Dedifferentiated amniotic fluid mesenchymal stem cell (primary cell): ENCODE results near the gene TESK1.
"Not testable (repeated sequence)": the region's sequence is repeated elsewhere in the genome, so short reads cannot be mapped to it uniquely, and the experiment has no call there.

Source experiments
- DNase-seq: peaks from one replicate; pipeline ENCODE4 v3.0.0-alpha.2; 2016; ENCODE audit errors: extremely low spot score

The TESK1 gene

DNA sequence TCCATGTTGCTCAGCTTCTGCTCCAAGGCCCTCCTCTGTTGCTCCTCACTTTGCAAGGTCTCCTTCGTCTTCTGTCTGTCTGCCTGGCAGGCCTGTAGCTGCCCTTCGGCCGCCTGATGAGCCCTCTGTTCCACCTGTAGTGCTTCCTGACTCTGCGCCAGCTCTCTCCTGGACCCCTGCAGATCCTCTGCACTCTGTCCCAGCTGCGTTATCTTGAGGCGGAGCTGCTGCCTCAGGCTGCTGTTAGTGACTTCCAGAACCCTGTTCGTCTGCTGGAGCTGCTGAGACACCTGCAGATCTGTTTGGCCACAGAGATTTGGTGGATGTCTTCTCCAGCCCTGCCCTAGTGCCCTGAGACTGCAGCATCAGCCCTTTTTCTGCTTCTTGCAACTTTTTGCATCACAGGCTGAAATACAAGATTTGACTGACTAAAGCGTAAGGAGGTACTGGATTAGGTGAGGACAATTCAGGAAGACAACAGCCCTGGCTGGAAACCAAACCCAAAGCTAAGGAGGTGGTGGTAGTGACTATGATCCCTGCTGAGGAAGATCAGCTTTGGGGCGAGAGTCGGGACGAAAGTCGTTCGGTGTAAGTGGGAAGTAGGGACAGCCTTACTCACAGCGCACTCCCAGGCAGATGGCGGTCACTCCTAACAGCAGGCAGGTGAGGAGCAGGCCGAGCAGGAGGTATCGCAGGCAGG, 11.1 kb downstream of the TESK1 start:
- no peak for DNase-seq

DNA sequence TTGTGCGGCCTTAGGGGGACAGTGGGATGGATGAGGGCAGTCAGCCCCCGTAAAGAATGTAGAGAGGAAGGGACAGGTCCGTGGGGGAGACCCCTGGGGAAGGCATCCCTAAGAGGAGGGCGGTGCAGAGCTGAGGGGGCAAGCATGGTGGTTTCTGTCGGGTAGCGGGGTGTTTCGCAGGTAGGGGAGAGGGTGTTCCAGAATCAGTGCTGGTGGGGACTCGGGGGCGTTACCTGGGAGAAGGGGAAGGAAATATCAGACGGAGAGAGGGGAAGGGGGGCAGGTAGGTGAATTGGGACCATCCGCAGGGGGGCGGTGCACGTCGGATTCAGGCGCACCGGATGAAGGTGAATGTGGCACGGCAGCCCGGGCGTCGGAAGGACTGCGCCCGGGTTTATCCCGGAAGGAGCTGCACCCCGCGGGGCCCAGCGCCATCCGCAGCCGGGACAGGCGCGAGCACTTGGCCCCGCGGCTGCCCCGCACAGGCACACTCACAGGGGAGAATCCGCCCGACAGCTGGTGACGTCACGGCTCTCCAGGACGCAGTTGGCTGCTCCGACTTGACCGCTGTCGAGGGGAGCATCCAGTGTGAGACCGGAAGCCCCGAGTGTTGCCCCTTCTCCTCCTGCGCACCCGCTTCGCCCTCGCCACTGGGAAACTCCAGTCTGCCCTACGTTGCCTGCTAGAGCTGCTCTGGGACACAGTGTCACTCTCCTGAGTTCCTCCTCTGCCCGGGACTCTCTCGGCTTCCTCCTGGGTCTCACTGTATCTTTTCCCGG, 11.8 kb downstream of the TESK1 start:
- DNase-seq: peak; percentile 31

DNA sequence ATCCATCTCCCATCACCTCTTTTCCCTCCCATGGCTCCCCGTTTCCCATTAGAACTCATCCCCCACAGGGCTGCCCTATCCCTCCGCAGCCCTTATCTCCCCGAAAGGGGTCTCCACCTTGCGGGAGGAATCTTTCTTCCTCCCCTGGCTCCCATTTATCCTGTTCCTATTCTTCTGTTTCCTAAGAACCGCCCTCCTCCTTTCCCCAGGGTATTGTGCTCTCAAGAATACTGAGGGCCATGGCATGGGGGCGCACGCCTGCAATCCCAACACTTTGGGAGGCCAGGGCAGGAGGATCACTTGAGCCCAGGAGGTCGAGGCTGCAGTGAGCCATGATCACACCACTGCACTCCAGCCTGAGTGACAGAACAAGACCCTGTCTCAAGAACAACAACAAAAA, 12.5 kb downstream of the TESK1 start:
- DNase-seq: no peak

DNA sequence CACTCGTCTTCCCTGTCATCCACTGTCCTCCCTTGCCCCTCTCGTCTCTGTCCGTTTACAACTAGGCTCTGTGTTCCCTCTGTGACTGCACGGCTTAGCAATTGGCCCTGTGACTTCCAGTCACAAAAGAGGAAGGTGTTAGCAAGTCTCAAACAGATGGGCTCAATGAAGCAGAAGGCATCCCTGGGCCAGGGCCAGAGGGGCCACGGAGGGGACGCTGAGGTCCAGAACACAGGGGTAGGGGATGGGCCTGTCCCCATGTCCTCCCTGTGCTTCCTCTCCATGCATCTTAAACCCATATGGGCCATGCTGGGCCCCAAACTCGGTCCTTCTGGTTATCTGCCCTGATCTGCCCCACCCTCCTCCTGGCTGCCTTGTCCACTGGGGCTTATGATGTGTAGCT, 13.3 kb downstream of the TESK1 start, which contains the start of gene CD72:
Gene CD72, minus strand, starts transcription at position 89 of the 403 bp plus-strand sequence. CDS start 110 bp downstream, outside the sequence.
- DNase-seq: no peak

DNA sequence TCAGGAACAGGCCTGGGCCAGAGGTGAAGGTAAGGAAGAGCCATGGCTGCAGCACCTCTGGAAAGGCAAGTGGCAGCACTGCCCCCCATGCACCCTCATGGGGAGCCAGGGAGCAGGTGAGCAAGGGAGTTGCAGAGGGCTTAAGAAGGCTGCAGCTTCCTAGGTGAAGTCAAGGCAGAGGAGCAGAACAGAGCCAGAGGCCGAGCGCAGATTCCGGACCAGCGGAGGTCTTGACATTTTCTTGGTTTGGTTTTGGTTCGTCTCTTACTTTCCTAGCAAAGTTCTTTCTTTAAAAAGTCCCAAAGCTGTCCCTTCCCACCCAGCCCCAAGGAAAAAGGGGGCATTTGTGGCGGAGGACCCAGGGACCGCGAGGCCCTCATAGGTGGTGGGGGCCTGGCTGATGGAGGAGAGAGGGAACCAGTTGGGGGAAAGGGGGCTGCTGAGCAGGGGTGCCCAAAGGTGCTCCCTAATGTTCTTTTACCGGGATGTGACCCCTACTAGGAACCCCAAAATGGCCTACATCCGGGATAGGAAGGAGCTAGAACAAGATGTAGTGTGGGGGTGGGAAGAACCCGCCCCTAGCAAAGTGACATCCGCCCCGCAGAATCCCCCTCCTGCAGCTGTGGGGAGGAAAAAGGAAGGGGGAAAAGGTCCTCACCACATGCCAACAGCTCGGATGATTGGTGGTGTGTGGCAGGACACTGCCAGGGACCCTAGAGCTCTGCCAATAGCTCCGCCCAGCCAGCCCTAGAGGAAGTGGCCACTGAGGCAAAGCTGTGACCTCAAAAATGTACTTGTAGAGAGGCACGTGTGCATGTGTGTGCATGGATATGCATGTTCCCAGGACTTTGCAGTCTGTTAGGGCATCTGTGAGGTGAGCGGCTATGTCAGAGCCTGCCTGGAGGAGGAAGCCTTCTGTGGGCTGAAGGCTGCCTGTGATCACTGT, 14.1 kb downstream of the TESK1 start:
- DNase-seq: no peak

DNA sequence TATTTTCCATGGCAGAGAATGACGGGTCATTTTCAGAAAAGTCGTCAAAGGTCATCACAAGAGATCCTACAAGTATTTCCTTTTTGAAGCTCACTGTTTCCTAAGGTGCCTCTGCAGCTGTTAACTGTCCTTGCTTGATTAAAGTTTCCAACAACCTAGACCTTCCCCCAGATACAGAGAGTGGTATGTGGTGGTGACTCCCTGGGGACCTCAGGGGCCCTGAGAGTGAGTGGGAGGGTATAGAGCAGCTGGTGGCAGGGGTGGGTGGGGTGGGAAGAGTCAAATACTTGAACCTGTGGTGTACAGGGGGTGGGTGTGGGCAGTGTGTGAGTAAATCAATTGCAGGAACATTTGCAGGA, 14.7 kb downstream of the TESK1 start:
- no peak for DNase-seq

DNA sequence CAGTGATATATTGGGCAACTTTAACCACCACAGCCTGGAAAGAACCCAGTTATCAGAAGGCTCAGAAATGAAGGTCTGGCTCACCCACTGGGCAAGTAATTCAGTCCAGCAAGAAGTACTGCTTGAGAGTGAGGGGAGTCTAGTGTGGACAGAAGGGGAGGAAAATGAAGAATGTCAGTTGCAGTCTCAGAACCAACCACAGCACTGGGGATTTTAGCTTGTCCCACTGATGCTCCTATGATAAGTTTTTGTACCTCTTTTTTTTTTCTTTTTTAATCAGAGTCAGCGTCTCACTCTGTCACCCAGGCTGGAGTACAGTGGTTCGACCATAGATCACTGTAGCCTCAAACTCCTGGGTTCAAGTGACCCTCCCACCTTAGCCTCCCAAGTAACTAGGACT, 22.5 kb downstream of the TESK1 start:
- no peak for DNase-seq

DNA sequence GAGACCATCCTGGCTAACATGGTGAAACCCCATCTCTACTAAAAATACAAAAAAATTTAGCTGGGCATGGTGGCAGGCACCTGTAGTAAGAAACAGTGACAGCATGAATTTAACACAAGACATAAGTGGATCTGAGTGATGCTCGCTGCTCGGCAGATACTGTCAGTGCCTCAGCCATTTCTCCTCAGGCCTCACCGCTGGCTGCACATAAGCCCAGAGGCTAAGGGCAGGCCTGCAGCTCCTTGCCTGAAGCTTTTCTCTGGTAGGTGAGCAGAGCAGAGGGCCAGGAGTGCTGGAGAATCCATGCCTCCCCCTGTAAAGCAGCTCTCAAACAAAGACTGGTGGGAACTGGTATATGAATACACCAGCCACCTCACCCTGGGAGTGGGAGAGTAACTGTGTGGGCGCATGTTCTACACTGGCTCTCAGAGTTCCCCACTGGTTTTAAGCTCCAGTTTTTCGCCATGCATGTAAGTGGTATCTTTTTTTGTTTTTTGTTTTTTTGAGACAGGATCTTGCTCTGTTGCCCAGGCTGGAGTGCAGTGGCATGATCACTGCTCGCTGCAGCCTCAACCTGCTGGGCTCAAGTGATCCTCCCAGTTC, 23.4 kb downstream of the TESK1 start:
- DNase-seq: no peak

DNA sequence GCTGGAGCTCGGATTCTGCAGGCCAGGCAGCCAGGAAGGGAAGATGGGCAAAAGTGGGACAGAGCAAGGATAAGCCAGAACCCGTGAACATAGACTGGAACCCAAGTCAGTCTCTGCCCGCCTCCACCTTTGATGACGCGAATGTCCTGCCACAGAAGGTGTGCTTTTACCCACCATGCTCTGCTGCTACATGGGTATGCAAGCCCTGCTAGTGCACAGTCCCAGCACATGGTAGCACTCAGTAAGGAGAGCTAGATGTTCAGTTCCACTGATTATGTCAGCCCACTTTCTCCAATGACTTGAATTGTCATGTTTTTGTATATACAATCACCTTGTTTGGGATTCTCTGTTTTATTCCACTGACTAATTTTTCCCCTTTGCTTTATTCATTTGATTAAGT, 24.5 kb downstream of the TESK1 start:
- no peak for DNase-seq

DNA sequence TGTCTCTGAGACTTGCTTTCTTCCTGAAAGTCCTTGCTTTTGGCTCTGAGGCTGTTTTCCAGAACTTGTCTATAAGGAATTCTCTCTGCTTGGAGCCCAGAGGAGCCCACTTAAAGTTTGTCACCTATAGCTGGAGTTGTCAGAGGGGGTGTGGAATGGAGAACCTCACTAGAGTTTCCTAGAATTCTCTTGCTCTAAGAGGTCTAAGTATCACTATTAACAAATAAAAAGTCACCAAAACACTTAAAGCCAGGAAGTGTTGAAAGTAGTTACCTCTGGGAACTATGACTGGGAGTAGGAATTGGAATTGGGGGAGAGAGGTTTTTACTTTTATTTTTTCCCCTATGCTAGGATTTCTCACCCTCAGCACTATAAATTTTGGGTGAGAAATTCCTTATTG, 30.7 kb downstream of the TESK1 start:
- no peak for DNase-seq

DNA sequence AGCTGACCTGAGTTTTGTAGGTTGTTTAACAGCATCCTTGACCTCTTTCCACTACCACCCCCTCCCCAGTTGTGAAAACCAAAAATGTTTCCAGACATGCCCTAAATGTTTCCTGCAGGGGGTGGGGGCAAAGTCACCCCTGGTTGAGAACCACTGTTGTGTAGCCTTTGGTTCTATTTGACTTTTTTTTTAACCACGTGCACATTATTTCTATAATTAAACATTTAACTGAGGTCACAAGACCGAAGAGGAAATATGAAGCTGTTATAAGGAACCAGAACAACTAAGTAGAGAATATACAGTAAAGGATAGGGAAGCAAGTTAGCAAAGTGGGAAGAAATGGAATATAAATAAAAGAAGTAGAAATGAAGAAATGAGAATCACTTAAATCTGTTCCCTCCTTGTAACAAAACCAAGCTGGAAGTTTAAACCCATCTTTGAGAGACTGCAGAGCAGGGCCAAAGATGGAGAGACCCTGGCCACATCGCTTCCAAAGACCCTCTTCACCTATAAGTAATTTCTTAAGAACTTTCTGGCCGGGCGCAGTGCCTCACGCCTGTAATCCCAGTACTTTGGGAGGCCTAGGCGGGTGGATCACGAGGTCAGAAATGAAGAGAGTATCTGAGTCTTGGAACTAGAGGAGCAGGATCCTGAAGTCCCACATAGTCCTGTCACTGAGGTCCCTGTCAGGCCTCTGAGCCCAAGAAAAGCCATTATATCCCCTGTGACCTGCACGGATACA, 31.2 kb downstream of the TESK1 start:
- no peak for DNase-seq

DNA sequence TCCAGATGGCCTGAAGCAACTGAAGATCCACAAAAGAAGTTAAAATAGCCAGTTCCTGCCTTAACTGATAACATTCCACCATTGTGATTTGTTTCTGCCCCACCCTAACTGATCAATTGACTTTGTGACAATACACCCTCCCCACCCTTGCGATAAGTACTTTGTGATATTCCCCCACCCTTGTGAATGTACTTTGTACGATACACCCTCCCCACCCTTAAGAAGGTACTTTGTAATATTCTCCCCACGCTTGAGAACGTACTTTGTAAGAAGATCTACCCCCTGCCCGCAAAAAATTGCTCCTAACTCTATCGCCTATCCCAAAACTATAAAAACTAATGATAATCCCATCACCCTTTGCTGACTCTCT, 31.8 kb downstream of the TESK1 start:
- DNase-seq: not testable (repeated sequence)

DNA sequence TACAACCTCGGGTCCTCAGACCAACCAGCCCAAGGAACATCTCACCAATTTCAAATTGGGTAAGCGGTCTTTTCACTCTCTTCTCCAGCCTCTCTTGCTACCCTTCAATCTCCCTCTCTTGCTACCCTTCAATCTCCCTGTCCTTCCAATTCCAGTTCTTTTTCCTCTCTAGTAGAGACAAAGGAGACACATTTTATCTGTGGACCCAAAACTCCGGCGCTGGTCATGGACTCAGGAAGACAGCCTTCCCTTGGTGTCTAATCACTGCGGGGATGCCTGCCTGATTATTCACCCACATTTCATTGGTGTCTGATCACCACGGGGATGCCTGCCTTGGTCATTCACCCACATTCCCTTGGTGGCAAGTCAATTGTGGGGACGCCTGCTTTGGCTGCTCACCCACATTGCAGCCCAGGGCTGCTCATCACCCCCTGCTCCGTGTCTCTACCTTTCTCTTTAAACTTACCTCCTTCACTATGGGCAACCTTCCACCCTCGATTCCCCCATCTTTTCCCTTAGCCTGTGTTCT, 32.4 kb downstream of the TESK1 start:
- not testable (repeated sequence) for DNase-seq

DNA sequence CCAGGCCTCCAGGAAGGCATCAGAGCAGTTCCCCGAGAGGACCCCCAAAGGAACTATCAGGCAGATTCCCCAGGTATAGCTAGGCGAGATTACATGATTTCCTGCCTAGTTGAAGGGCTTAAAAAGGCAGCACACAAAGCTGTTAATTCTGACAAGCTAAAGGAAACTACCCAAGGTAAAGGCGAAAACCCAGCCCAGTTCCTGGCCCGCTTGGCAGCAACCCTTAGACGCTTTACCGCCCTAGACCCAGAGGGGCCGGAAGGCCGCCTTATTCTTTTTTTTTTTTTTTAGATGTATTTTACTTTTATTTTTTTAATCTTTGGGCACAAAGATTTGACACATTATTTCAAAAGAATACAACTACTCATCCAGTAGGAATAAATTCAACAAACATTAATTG, 33.7 kb downstream of the TESK1 start:
- not testable (repeated sequence) for DNase-seq

DNA sequence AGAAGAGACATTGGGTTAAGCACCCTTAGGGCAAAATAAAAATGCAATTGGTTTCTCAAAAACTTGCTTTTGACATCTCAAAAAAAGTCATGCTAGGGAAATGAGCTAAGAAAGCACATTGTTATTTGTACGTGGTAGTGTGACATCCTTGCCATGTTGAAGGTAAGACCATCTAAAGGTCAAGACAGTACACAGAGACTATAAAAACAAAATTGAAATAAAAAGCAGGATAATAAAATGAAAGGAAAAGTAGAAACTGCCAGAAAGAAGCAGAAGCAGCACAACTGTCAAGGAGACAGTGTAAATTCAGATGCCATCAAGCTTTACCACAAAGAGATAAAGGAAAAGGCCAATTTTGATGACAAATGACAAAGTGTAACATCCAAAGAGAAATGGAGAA, 34.2 kb downstream of the TESK1 start:
- not testable (repeated sequence) for DNase-seq

DNA sequence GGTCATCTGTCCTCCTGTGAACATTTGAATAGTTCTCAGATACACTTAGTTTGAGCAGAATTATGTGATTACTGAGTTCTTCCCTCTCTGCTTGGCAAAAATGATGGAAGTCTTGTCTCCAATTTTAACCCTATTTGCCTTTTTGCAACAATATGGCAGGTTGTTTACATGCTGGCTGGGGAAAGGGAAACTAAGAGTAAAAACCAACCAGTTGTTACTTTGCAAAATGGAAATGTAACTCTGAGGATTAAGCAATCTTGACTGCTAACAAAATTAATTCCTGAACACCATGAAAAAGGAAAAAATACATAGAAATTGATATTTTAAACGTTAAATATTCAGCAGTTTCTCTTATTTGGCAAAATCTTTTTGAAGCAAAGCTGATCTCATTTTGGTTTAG, 34.6 kb downstream of the TESK1 start:
- DNase-seq: no peak

DNA sequence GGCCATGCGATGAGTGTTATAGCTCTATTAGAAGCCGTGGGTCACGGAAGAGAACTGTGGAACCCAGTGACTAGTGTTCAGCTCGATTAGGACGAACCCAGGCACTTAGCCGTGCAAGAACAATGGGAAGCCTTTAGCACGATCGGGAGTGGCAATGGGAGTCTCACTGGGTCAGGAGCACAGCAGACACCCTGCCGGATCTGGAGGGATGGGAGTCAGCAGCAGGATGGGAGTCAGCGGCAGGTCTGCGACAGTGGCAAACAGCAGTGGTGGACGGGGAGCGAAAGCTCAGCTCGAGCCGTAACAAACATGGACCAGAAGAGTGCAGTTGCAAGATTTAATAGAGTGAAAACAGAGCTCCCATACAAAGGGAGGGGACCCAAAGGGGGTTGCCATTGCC, 35.4 kb downstream of the TESK1 start:
- not testable (repeated sequence) for DNase-seq

DNA sequence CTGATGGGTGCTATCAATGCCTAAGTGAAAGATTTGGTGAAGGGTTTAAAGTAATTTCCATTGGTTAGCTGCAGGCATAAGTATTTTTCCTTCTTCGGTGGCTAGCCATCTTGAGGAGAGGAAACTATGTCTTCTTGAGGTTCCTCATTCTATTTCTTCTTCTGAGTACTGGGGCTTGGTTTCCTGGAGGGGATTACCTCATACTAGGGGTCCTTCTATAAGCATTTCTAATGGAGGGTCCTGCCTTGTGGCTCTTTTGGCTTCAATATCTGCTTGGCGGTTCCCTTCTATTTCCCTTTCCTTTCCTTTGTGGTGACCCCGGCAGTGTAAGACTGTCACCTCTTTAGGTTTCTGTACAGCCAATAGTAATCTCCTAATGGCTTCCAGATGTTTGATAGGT, 36.4 kb downstream of the TESK1 start:
- DNase-seq: not testable (repeated sequence)

DNA sequence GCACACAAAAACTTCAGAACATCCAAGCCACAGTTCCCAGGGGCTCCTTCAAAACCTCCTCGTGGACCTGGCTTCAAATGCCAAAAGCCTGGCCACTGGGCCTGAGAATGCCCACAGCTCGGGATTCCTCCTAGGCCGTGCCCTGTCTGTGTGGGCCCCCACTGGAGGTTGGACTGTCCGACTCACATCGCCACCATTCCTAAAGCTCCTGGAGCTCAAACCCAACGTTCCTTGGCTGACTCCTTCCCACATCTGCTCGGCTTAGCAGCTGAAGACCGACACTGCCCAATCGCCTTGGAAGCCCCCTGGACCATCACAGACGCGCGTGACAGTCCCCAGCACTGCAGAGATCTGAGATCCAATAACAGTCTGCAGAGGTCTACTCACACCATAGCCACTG, 38.0 kb downstream of the TESK1 start:
- no peak for DNase-seq

DNA sequence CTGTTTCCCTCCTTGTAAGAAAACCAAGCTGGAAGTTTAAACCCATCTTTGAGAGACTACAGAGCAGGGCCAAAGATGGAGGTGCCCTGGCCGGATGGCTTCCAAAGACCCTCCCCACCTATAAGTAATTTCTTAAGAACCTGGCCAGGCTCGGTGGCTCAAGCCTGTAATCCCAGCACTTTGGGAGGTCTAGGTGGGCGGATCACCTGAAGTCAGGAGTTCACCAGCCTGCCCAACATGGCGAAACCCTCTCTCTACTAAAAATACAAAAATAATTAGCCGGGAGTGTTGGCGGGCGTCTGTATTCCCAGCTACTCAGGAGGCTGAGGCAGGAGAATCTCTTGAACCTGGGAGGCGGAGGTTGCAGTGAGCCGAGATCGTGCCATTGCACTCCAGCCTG, 40.7 kb downstream of the TESK1 start:
- not testable (repeated sequence) for DNase-seq

DNA sequence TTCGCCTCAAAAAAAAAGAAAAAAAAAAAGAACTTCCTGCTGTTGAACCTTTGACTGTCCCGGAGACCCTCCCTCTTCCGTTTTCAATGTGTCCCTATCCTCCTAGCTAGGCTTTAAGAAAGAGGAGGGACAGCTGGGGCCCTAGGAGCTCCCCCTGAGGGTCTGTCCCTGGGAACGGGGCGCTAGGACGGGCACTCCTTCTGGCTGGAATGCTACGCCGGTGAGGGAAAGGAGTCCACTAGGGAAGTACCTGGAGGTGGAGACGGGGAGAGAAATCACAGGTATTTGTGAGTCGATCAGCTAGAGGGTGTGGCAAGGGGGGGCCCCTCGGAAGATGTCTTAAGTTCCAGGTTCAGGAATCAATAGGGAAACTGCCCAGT, 41.1 kb downstream of the TESK1 start:
- no peak for DNase-seq
